ENCODE data around the gene GALNT18. TPM values are rescaled to one million over a fixed set of nuclear protein-coding genes. Genes with fewer than 3 reads are reported as not detected.

Gene GALNT18
- total and polyA plus RNA-seq, 4 donors = 17.7 to 109 (median 63.7) TPM

DNA sequence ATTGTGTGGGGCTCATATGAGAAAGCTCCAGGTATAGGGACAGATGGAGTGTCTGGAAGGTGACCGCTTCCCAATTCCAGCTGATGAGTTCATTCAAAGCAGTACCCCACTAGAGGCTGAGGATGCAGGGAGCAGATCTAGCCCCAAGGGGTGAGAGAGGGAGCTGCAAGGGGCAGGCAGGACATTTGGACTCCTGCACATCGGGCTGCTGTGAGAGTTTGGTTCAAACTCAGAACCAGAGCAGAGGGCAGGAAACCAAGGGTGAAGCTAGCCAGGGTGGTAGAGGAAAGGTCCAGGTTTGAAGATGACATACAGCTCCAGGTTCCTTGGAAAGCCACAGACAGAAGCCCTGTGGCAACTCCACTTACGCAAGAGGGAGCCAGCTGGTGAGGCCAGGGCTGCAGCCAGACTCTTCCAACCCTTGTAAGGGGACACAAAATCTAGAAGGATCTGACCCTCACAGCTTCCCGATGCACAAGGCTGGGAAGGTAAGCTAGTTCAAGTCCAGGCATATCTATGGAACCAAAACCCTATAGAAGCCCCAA lies 270.7 kb downstream of the GALNT18 start:
- TF ChIP-seq CTCF (IDR thresholded peaks at IDR 0.05; ENCODE audit: control extremely low read depth, extremely low read depth) = no peak
- H3K27me3 ChIP-seq (ENCODE audit: control insufficient read depth in 3 of 3, insufficient read depth in 3 of 3, low read length in 2 of 3) = no peaks in the 10 kb centered on the region
- no peaks in the 10 kb centered on the region for H3K36me3 ChIP-seq (ENCODE audit: control insufficient read depth in 4 of 4, insufficient read depth in 4 of 4, low read length in 4 of 4)
- ATAC-seq (ENCODE audit: insufficient read depth, low FRiP score) (no peak), DNase-seq (no peak)
- H3K27ac ChIP-seq (ENCODE audit: low read depth in 1 of 2, low read length in 1 of 2) = peak overlapping the region in 1 of 2 donors; percentile 5
- H3K4me3 ChIP-seq = no peak overlapping the region
- H3K9me3 ChIP-seq (ENCODE audit: control insufficient read depth in 4 of 4, insufficient read depth in 3 of 4, low read length in 3 of 4) = no peaks in the 10 kb centered on the region
- H3K9ac ChIP-seq (ENCODE audit: insufficient read depth in 1 of 2, low read length in 2 of 2) = no peak overlapping the region
- 89 to 91% methylated on average over 4 of the region's 4 CpGs for WGBS, 2 donors
- H3K4me1 ChIP-seq (ENCODE audit: control insufficient read depth in 5 of 5, insufficient read depth in 5 of 5, low read length in 5 of 5) = peaks cover 5 to 39% (median 20%) of the 10 kb centered on the region in 5 donors

DNA sequence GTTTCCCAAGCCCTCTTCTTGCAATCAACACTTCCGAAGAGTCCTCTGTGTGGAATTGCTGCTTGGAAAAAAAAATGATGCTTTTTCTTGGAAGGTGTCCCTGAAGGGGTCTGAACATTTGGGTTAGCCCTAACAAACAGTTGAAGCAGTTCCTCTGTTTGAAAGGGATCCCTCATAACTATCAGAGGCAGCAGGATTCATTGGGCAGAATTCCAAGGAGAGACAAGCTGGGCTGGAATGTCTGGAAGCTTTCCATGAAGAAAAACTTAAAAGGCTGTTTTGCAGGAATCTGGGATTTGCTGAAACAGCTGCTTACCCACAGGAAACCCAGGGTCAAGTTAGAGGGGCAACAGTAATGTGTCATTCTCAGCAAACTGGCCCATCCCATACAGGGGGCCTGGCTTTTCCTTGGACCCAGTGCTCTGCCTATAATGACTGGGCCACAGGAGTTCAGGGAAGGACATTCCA lies 271.9 kb downstream of the GALNT18 start:
- peak overlapping the region in 1 of 2 donors; percentile 41 for H3K27ac ChIP-seq (ENCODE audit: low read depth in 1 of 2, low read length in 1 of 2)
- H3K4me3 ChIP-seq = no peak overlapping the region
- no peaks in the 10 kb centered on the region for H3K27me3 ChIP-seq (ENCODE audit: control insufficient read depth in 3 of 3, insufficient read depth in 3 of 3, low read length in 2 of 3)
- no peak overlapping the region for H3K9ac ChIP-seq (ENCODE audit: insufficient read depth in 1 of 2, low read length in 2 of 2)
- no peaks in the 10 kb centered on the region for H3K9me3 ChIP-seq (ENCODE audit: control insufficient read depth in 4 of 4, insufficient read depth in 3 of 4, low read length in 3 of 4)
- 61 to 66% methylated on average over 1 of the region's 1 CpG for WGBS, 2 donors
- peak; percentile 87 to 98 (median 97) for DNase-seq
- H3K36me3 ChIP-seq (ENCODE audit: control insufficient read depth in 4 of 4, insufficient read depth in 4 of 4, low read length in 4 of 4) = no peaks in the 10 kb centered on the region
- no peak for TF ChIP-seq CTCF (IDR thresholded peaks at IDR 0.05; ENCODE audit: control extremely low read depth, extremely low read depth)
- peaks cover 5 to 39% (median 20%) of the 10 kb centered on the region in 5 donors for H3K4me1 ChIP-seq (ENCODE audit: control insufficient read depth in 5 of 5, insufficient read depth in 5 of 5, low read length in 5 of 5)
- no peak for ATAC-seq (ENCODE audit: insufficient read depth, low FRiP score)

DNA sequence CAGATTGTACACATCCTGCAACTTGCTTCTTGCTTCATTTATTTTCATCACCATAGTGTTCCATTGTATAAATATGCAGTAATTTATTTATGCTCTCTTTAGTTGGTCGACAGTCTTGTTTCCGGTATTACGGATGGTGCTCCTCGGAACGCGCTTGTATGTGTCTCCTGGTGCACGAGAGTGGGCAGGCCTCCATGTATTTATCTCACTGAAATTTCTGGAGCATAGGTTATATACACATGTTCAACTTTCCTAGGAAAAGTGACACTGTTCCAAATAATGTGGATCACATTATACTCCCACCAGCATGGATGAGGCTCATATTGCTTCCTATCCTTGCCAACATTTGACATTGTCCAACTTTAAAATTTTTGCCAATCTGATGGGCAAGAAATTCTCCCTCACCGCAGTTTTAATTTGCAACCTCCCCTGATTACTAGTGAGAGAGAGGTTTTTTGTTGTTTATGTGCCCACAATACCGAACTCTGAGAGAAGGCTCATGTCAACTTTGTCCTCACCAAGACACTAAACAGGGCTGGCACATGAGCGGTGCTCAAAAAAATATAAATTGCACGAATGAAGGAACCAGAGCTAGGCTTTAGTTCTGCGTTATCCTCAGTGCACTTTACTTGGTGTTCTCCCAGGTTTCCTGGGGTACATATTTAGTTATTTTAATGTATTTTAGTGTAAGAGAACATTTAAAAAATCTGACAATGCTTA lies 272.5 kb downstream of the GALNT18 start:
- WGBS, 2 donors = 57 to 69% methylated on average over 12 of the region's 12 CpGs
- Histone ChIP-seq H3K9me3 (ENCODE audit: control insufficient read depth in 4 of 4, insufficient read depth in 3 of 4, low read length in 3 of 4) (no peaks in the 10 kb centered on the region), H3K27ac (ENCODE audit: low read depth in 1 of 2, low read length in 1 of 2) (no peak overlapping the region), H3K36me3 (ENCODE audit: control insufficient read depth in 4 of 4, insufficient read depth in 4 of 4, low read length in 4 of 4) (no peaks in the 10 kb centered on the region), H3K27me3 (ENCODE audit: control insufficient read depth in 3 of 3, insufficient read depth in 3 of 3, low read length in 2 of 3) (no peaks in the 10 kb centered on the region), H3K4me1 (ENCODE audit: control insufficient read depth in 5 of 5, insufficient read depth in 5 of 5, low read length in 5 of 5) (peaks cover 5 to 39% (median 20%) of the 10 kb centered on the region in 5 donors), H3K9ac (ENCODE audit: insufficient read depth in 1 of 2, low read length in 2 of 2) (no peak overlapping the region), H3K4me3 (no peak overlapping the region)
- DNase-seq = peak; percentile 39 to 66 (median 65)
- TF ChIP-seq CTCF (IDR thresholded peaks at IDR 0.05; ENCODE audit: control extremely low read depth, extremely low read depth) = no peak
- no peak for ATAC-seq (ENCODE audit: insufficient read depth, low FRiP score)
